ENCODE data around the gene CCDC138.

DNA sequence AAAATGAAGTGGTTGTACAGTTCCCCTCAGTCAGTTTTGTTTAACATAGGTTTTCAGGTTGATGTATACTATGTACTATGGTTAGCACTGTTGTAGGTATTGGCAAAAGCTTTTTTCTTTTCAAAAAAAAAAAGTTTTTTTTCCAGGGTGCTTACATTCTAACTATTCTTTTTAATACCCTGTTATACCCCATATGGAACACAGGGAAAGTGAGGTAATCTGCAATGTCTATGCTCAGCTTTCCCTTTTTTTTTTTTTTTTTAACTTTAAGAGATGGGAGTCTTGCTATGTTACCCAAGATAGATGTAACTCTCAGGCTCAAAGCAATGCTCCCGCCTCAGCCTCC, 590 bp upstream of the CCDC138 start:
- TF ChIP-seq CTCF (IDR thresholded peaks at IDR 0.05): no peak
- TF ChIP-seq POLR2A (IDR thresholded peaks at IDR 0.05): no peak
